Naive thymus-derived CD8-positive, alpha-beta T cell (primary cell): ENCODE results near the gene RPL10A. TPM values are rescaled to one million over a fixed set of nuclear protein-coding genes. Genes with fewer than 3 reads are reported as not detected.
A peak's percentile ranks its signal among the peaks of the same experiment; 100 is the strongest.

Source experiments
- ATAC-seq, 2 donors: fragments of 150-1000 bp; cut with Tn5 transposase in 1 of 2; sonication (Bioruptor Pico), chemical (Tn5 transposase) in 1 of 2; 1 replicate in 1 of 2; 2 replicates in 1 of 2; pipeline ENCODE4 v1.10.0; 2021; ENCODE audit warnings: mild to moderate bottlenecking in 2 of 2, moderate library complexity in 2 of 2
- POLR2A ChIA-PET: fragments of 350-600 bp; sonication (Branson Sonifier 250); formaldehyde crosslinking; loops from one replicate; lab custom pipeline; 2021; ENCODE audit warnings: antibody characterized with exemption; lab: Charles Lee
- DNase-seq, 10 donors: peaks; one replicate each; pipeline versions ENCODE4 v3.0.0 to v3.0.0-alpha.2; 2020 to 2022
- H3K27ac Mint-ChIP-seq, 10 donors: one replicate each; pipeline ENCODE4 v1.8.0; 2020 to 2022; ENCODE audit warnings: mild to moderate bottlenecking in 10 of 10, mixed read lengths in 10 of 10, moderate library complexity in 4 of 10, inconsistent platforms in 1 of 10
- H3K27me3 Mint-ChIP-seq, 5 donors: one replicate each; pipeline ENCODE4 v1.8.0; 2021 to 2022; ENCODE audit warnings: mixed read lengths in 5 of 5
- H3K36me3 Mint-ChIP-seq, 3 donors: one replicate each; pipeline ENCODE4 v1.8.0; 2020 to 2022; ENCODE audit warnings: mixed read lengths in 3 of 3, mild to moderate bottlenecking in 2 of 3, inconsistent platforms in 1 of 3
- H3K4me1 Mint-ChIP-seq, 4 donors: one replicate each; pipeline ENCODE4 v1.8.0; 2021 to 2022; ENCODE audit warnings: mixed read lengths in 4 of 4
- H3K4me3 Mint-ChIP-seq, 10 donors: one replicate each; pipeline ENCODE4 v1.8.0; 2020 to 2022; ENCODE audit warnings: mild to moderate bottlenecking in 10 of 10, mixed read lengths in 10 of 10, moderate library complexity in 6 of 10, inconsistent platforms in 1 of 10
- H3K9me3 Mint-ChIP-seq, 9 donors: one replicate each; pipeline ENCODE4 v1.8.0; 2020 to 2022; ENCODE audit warnings: mixed read lengths in 9 of 9, mild to moderate bottlenecking in 3 of 9, inconsistent platforms in 1 of 9, moderate library complexity in 1 of 9
- polyA plus RNA-seq, 3 donors: library from polyadenylated mRNA; unstranded; fragments of 300-500 nt; fragmentation: Illumina TruSeq; gene quantifications; one replicate each; pipeline ENCODE4 v1.2.3, GENCODE V29; 2021
- total RNA-seq, 8 experiments: library from RNA in 2 of 8; stranded (reverse) in 2 of 8; gene quantifications; one replicate each; pipeline ENCODE4 v1.2.3 and lab custom pipeline; 2021 to 2026

RPL10A gene
- total and polyA plus RNA-seq, 5 experiments from 2014 or later: 1,376 to 2,044 (median 1,445) TPM

GRCh38 chr6:35488517-35488862 lies 20.3 kb downstream of the RPL10A start:
- Mint-ChIP-seq H3K9me3 (no peaks in the 10 kb centered on the region), H3K4me1 (peaks cover 3 to 18% (median 12%) of the 10 kb centered on the region in 4 donors), H3K36me3 (no peaks in the 10 kb centered on the region), H3K27me3 (no peaks in the 10 kb centered on the region), H3K27ac (no peak overlapping the region), H3K4me3 (no peak overlapping the region)
- DNase-seq: no peak
- POLR2A ChIA-PET: no interaction called here
- no peak for ATAC-seq

GRCh38 chr6:35489066-35489465 lies 20.9 kb downstream of the RPL10A start:
- POLR2A ChIA-PET: interaction anchor here (1.1 kb wide), 1 partner anchor 22 kb away, joined by 4 read pairs; the partner anchor contains the start of gene RPL10A

GRCh38 chr6:35489995-35490791 lies 22.0 kb downstream of the RPL10A start:
- DNase-seq: peak in 1 of 10 donors; percentile 39
- no peaks in the 10 kb centered on the region for H3K36me3 Mint-ChIP-seq
- peak; percentile 20 to 47 for ATAC-seq
- H3K9me3 Mint-ChIP-seq: no peaks in the 10 kb centered on the region
- POLR2A ChIA-PET: interaction anchor here (0.6 to 1.1 kb wide), 4 partner anchors 8 to 32 kb away, joined by 3 to 4 read pairs (median 4); partner anchors contain the start of gene RPL10A
- peaks cover 7 to 30% (median 16%) of the 10 kb centered on the region in 4 donors for H3K4me1 Mint-ChIP-seq
- peak overlapping the region in 1 of 10 donors; percentile 62 for H3K4me3 Mint-ChIP-seq
- no peaks in the 10 kb centered on the region for H3K27me3 Mint-ChIP-seq
- H3K27ac Mint-ChIP-seq: peak overlapping the region in 1 of 10 donors; percentile 68

More at GRCh38 chr6:35489066-35489465, 20.9 kb downstream of the RPL10A start:
- DNase-seq (no peak), ATAC-seq (no peak)
- H3K4me1 Mint-ChIP-seq: peaks cover 6 to 22% (median 14%) of the 10 kb centered on the region in 4 donors
- H3K9me3 Mint-ChIP-seq: no peaks in the 10 kb centered on the region
- H3K36me3 Mint-ChIP-seq: no peaks in the 10 kb centered on the region
- H3K4me3 Mint-ChIP-seq: no peak overlapping the region
- no peak overlapping the region for H3K27ac Mint-ChIP-seq
- no peaks in the 10 kb centered on the region for H3K27me3 Mint-ChIP-seq

- no peaks in the 10 kb centered on the region for H3K9me3 Mint-ChIP-seq
- H3K4me3 Mint-ChIP-seq: no peak overlapping the region
These were observed 22.8 kb downstream of the RPL10A start for GRCh38 chr6:35490821-35491557.

GRCh38 chr6:35491558-35492257 lies 23.5 kb downstream of the RPL10A start:
- Mint-ChIP-seq H3K4me1 (peaks cover 11 to 30% (median 19%) of the 10 kb centered on the region in 4 donors), H3K9me3 (no peaks in the 10 kb centered on the region), H3K27ac (no peak overlapping the region), H3K36me3 (no peaks in the 10 kb centered on the region), H3K27me3 (no peaks in the 10 kb centered on the region), H3K4me3 (no peak overlapping the region)
- DNase-seq: no peak
- no peak for ATAC-seq
- POLR2A ChIA-PET: no interaction called here

More at GRCh38 chr6:35490821-35491557, 22.8 kb downstream of the RPL10A start:
- Mint-ChIP-seq H3K36me3 (no peaks in the 10 kb centered on the region), H3K27me3 (no peaks in the 10 kb centered on the region), H3K27ac (peak overlapping the region in 1 of 10 donors; percentile 47), H3K4me1 (peaks cover 11 to 30% (median 18%) of the 10 kb centered on the region in 4 donors)
- POLR2A ChIA-PET: no interaction called here
- no peak for DNase-seq
- no peak for ATAC-seq

GRCh38 chr6:35492258-35492973 lies 24.2 kb downstream of the RPL10A start:
- peak overlapping the region in 3 of 10 donors; percentile 1 to 6 (median 5) for H3K27ac Mint-ChIP-seq
- no peak overlapping the region for H3K4me3 Mint-ChIP-seq
- H3K4me1 Mint-ChIP-seq: peaks cover 11 to 30% (median 19%) of the 10 kb centered on the region in 4 donors
- no peaks in the 10 kb centered on the region for H3K36me3 Mint-ChIP-seq
- DNase-seq: no peak
- ATAC-seq: no peak
- no peaks in the 10 kb centered on the region for H3K27me3 Mint-ChIP-seq
- POLR2A ChIA-PET: no interaction called here
- no peaks in the 10 kb centered on the region for H3K9me3 Mint-ChIP-seq

- no peaks in the 10 kb centered on the region for H3K27me3 Mint-ChIP-seq
- no peak overlapping the region for H3K4me3 Mint-ChIP-seq
- H3K36me3 Mint-ChIP-seq: no peaks in the 10 kb centered on the region
- POLR2A ChIA-PET: no interaction called here
- no peak for ATAC-seq
- peak overlapping the region in 4 of 10 donors; percentile 6 to 85 (median 36) for H3K27ac Mint-ChIP-seq
- peaks cover 11 to 32% (median 19%) of the 10 kb centered on the region in 4 donors for H3K4me1 Mint-ChIP-seq
- no peaks in the 10 kb centered on the region for H3K9me3 Mint-ChIP-seq
- no peak for DNase-seq
These were observed 24.7 kb downstream of the RPL10A start for GRCh38 chr6:35492974-35493284.

GRCh38 chr6:35493307-35493983 lies 25.2 kb downstream of the RPL10A start:
- DNase-seq (no peak), ATAC-seq (no peak)
- no peaks in the 10 kb centered on the region for H3K36me3 Mint-ChIP-seq
- H3K27me3 Mint-ChIP-seq: peaks cover 0 to 2% (median under 1%) of the 10 kb centered on the region in 5 donors
- peak overlapping the region in 2 of 10 donors; percentile 4 to 67 for H3K4me3 Mint-ChIP-seq
- peaks cover 0 to under 1% (median 0%) of the 10 kb centered on the region in 9 donors for H3K9me3 Mint-ChIP-seq
- POLR2A ChIA-PET: no interaction called here
- peaks cover 11 to 38% (median 21%) of the 10 kb centered on the region in 4 donors for H3K4me1 Mint-ChIP-seq
- H3K27ac Mint-ChIP-seq: peak overlapping the region in 5 of 10 donors; percentile 1 to 85 (median 33)

GRCh38 chr6:35494161-35494563 lies 26.0 kb downstream of the RPL10A start:
- Mint-ChIP-seq H3K36me3 (no peaks in the 10 kb centered on the region), H3K27ac (peak overlapping the region in 5 of 10 donors; percentile 1 to 65 (median 1)), H3K4me1 (peaks cover 15 to 43% (median 25%) of the 10 kb centered on the region in 4 donors), H3K9me3 (peaks cover 0 to 2% (median 0%) of the 10 kb centered on the region in 9 donors), H3K4me3 (peak overlapping the region in 4 of 10 donors; percentile 0 to 67 (median 17)), H3K27me3 (peaks cover 3 to 9% (median 5%) of the 10 kb centered on the region in 5 donors)
- no peak for ATAC-seq
- no peak for DNase-seq
- POLR2A ChIA-PET: no interaction called here

GRCh38 chr6:35495258-35496035 lies 27.2 kb downstream of the RPL10A start:
- Mint-ChIP-seq H3K9me3 (peaks cover 0 to 2% (median 0%) of the 10 kb centered on the region in 9 donors), H3K4me1 (peaks cover 15 to 42% (median 23%) of the 10 kb centered on the region in 4 donors), H3K27me3 (peaks cover 5 to 21% (median 8%) of the 10 kb centered on the region in 5 donors), H3K4me3 (peak overlapping the region; percentile 54 to 85 (median 71)), H3K27ac (peak overlapping the region in 4 of 10 donors; percentile 25 to 72 (median 48)), H3K36me3 (no peaks in the 10 kb centered on the region)
- DNase-seq (no peak), ATAC-seq (no peak)
- POLR2A ChIA-PET: interaction anchor here (0.6 to 2.7 kb wide), 2 partner anchors 28 to 142 kb away, joined by 8 to 15 read pairs; partner anchors contain the start of gene RPL10A
